Neural progenitor cell (in vitro differentiated cells): ENCODE data around the gene LAMA2. TPM values are rescaled to one million over a fixed set of nuclear protein-coding genes. Genes with fewer than 3 reads are reported as not detected.
A peak's percentile ranks its signal among the peaks of the same experiment; 100 is the strongest.

Experiments
- DNase-seq: peaks from one replicate; pipeline ENCODE4 v3.0.0-alpha.2; 2016; ENCODE audit warnings: low spot score
- H2AFZ ChIP-seq: fragments of 200-600 bp; sonication (generic); replicated peaks from 2 replicates; pipeline ENCODE4 v1.6.1; 2016; ENCODE audit warnings: antibody characterized with exemption
- H3F3A ChIP-seq: fragments of 200-600 bp; sonication (generic); 2 replicates; pipeline ENCODE4 v1.6.1; 2016; ENCODE audit warnings: antibody characterized with exemption, low read depth
- H3K27ac ChIP-seq: fragments of 200-600 bp; sonication (generic); 2 replicates; pipeline ENCODE4 v1.5.1; 2016; ENCODE audit warnings: mild to moderate bottlenecking
- H3K27me3 ChIP-seq: fragments of 200-600 bp; sonication (generic); 2 replicates; pipeline ENCODE4 v1.6.1; 2016; ENCODE audit warnings: mild to moderate bottlenecking, moderate library complexity
- H3K36me3 ChIP-seq: fragments of 200-600 bp; sonication (generic); 2 replicates; pipeline ENCODE4 v1.5.1; 2016
- H3K4me1 ChIP-seq: fragments of 200-600 bp; sonication (generic); 2 replicates; pipeline ENCODE4 v1.6.1; 2016; ENCODE audit warnings: mixed run types
- H3K4me2 ChIP-seq: fragments of 200-600 bp; sonication (generic); 2 replicates; pipeline ENCODE4 v1.6.1; 2016
- H3K4me3 ChIP-seq: fragments of 200-600 bp; sonication (generic); 2 replicates; pipeline ENCODE4 v1.5.1; 2016
- H3K79me2 ChIP-seq: fragments of 200-600 bp; sonication (generic); 2 replicates; pipeline ENCODE4 v1.6.1; 2016; ENCODE audit warnings: low read depth
- H3K9ac ChIP-seq: fragments of 200-600 bp; sonication (generic); 2 replicates; pipeline ENCODE4 v1.6.1; 2016
- H3K9me3 ChIP-seq: fragments of 200-600 bp; sonication (generic); 2 replicates; pipeline ENCODE4 v1.5.1; 2016; ENCODE audit warnings: low read depth
- H4K20me1 ChIP-seq: fragments of 200-600 bp; sonication (generic); 2 replicates; pipeline ENCODE4 v1.6.1; 2016; ENCODE audit warnings: low read depth
- H3K27ac Mint-ChIP-seq: 3 replicates; pipeline ENCODE4 v1.8.0; 2021; ENCODE audit warnings: mixed read lengths
- H3K27me3 Mint-ChIP-seq: 2 replicates; pipeline ENCODE4 v1.8.0; 2022; ENCODE audit warnings: low read depth, mild to moderate bottlenecking, inconsistent platforms, moderate library complexity, mixed read lengths; ENCODE audit not compliant: insufficient read depth
- H3K36me3 Mint-ChIP-seq: 3 replicates; pipeline ENCODE4 v1.8.0; 2021; ENCODE audit warnings: mixed read lengths
- H3K4me1 Mint-ChIP-seq: 3 replicates; pipeline ENCODE4 v1.8.0; 2021; ENCODE audit warnings: mixed read lengths
- H3K4me3 Mint-ChIP-seq: 3 replicates; pipeline ENCODE4 v1.8.0; 2021; ENCODE audit warnings: mild to moderate bottlenecking, moderate library complexity, mixed read lengths
- H3K9me3 Mint-ChIP-seq: 3 replicates; pipeline ENCODE4 v1.8.0; 2020; ENCODE audit warnings: mixed read lengths
- EZH2 ChIP-seq: fragments of 200-600 bp; sonication (generic); IDR thresholded peaks from 2 replicates; pipeline ENCODE4 v1.6.1; 2017; ENCODE audit warnings: antibody characterized with exemption, mild to moderate bottlenecking, moderate library complexity
- EZH2phosphoT487 ChIP-seq: fragments of 200-600 bp; sonication (generic); IDR thresholded peaks from 2 replicates; pipeline ENCODE4 v1.6.1; 2017; ENCODE audit warnings: antibody characterized with exemption
- total RNA-seq: library from RNA; depleted of rRNA; stranded (reverse); fragments of >200 nt; gene quantifications from 2 replicates; pipeline ENCODE4 v1.2.3, GENCODE V29; 2015; ENCODE audit warnings: low replicate concordance
- TF ChIP-seq, protein P1 (sequence below): fragments of 200-600 bp; sonication (generic); IDR thresholded peaks from 2 replicates; pipeline ENCODE4 v1.5.1; 2017; ENCODE audit warnings: antibody characterized with exemption, mild to moderate bottlenecking

LAMA2 gene
- total RNA-seq, 1 donor from 2014 or later: 1.5 TPM

DNA sequence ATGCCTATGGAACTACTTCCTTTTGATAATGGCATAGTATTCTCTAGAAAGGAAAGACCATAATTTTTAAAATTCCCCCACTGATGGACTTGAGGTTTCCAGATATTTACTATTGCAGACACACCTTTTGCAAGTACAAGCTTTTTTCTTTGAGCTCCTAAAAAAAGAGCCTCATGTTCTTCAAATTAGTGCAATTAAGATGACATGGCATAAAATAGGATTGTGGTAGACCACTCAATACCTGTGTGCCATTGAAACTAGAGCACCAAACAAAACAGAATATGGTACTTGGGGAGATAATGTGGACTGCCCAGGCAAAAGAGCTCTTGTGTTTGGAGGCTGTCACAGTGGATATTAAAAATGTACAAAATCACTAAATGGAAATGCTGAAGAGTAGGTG is 19.0 kb upstream of the LAMA2 start:
- TF ChIP-seq EZH2phosphoT487 (no peak), EZH2 (no peak)
- TF ChIP-seq, protein P1, sequence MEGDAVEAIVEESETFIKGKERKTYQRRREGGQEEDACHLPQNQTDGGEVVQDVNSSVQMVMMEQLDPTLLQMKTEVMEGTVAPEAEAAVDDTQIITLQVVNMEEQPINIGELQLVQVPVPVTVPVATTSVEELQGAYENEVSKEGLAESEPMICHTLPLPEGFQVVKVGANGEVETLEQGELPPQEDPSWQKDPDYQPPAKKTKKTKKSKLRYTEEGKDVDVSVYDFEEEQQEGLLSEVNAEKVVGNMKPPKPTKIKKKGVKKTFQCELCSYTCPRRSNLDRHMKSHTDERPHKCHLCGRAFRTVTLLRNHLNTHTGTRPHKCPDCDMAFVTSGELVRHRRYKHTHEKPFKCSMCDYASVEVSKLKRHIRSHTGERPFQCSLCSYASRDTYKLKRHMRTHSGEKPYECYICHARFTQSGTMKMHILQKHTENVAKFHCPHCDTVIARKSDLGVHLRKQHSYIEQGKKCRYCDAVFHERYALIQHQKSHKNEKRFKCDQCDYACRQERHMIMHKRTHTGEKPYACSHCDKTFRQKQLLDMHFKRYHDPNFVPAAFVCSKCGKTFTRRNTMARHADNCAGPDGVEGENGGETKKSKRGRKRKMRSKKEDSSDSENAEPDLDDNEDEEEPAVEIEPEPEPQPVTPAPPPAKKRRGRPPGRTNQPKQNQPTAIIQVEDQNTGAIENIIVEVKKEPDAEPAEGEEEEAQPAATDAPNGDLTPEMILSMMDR: no peak
- H3K79me2 ChIP-seq: no peaks in the 10 kb centered on the region
- Mint-ChIP-seq H3K27ac (no peak overlapping the region), H3K9me3 (peaks cover 20% of the 10 kb centered on the region), H3K4me3 (no peak overlapping the region), H3K27me3 (peaks cover 4% of the 10 kb centered on the region), H3K4me1 (no peaks in the 10 kb centered on the region), H3K36me3 (no peaks in the 10 kb centered on the region)
- DNase-seq: no peak
- no peak overlapping the region for H3K9ac ChIP-seq
- H4K20me1 ChIP-seq: no peaks in the 10 kb centered on the region
- H3K27ac ChIP-seq: no peak overlapping the region
- H3K4me1 ChIP-seq: no peaks in the 10 kb centered on the region
- no peaks in the 10 kb centered on the region for H3F3A ChIP-seq
- H3K36me3 ChIP-seq: peaks cover 3% of the 10 kb centered on the region
- H2AFZ ChIP-seq: peak overlapping the region; percentile 48
- H3K27me3 ChIP-seq: no peaks in the 10 kb centered on the region
- H3K4me3 ChIP-seq: no peak overlapping the region
- no peak overlapping the region for H3K4me2 ChIP-seq
- H3K9me3 ChIP-seq: no peaks in the 10 kb centered on the region

DNA sequence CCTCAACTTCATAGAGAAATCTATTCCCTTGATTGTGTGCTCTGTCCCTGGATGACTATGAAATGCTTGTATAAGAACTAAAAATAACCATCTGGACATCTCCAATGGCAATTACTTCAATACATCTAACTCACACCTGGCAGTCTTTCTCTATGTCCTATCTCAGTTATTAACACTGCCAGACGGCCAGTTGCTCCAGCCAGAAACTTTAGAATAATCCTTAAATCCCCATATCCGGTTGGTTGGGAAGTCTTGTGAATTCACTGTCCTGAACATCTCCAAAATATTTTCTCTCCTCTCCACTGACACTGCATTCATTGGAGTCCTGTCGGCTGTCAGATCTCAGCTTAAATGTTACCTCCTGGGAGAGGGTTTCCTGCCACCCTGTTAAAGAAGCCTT is 12.2 kb upstream of the LAMA2 start:
- H4K20me1 ChIP-seq: no peaks in the 10 kb centered on the region
- no peaks in the 10 kb centered on the region for H3K27me3 ChIP-seq
- TF ChIP-seq, protein P1: no peak
- TF ChIP-seq EZH2 (no peak), EZH2phosphoT487 (no peak)
- H2AFZ ChIP-seq: no peak overlapping the region
- H3K9me3 ChIP-seq: no peaks in the 10 kb centered on the region
- no peak for DNase-seq
- H3K27ac ChIP-seq: no peak overlapping the region
- Mint-ChIP-seq H3K9me3 (peaks cover 7% of the 10 kb centered on the region), H3K36me3 (no peaks in the 10 kb centered on the region), H3K27me3 (no peaks in the 10 kb centered on the region), H3K27ac (no peak overlapping the region), H3K4me3 (no peak overlapping the region), H3K4me1 (no peaks in the 10 kb centered on the region)
- H3K4me1 ChIP-seq: no peaks in the 10 kb centered on the region
- H3K4me3 ChIP-seq: no peak overlapping the region
- H3K79me2 ChIP-seq: no peaks in the 10 kb centered on the region
- H3F3A ChIP-seq: no peaks in the 10 kb centered on the region
- no peaks in the 10 kb centered on the region for H3K36me3 ChIP-seq
- H3K9ac ChIP-seq: no peak overlapping the region
- H3K4me2 ChIP-seq: no peak overlapping the region

DNA sequence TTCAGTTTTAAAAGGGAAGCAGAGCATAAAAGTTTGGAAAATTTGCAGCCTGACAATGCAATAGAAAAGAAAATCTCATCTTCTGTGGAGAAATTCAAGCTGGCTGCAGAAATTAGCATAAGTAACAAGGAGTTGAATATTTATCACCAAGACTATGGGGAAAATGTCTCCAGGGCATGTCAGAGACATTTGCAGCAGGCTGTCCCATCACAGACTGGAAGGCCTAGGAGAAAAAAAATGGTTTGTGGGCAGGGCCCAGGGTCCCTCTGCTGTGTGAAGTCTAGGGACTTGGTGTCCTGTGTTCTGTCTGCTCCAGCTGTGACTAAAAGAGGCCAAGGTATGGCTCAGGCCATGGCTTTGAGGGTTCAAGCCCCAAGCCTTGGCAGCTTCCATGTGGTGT is 8.1 kb upstream of the LAMA2 start:
- no peaks in the 10 kb centered on the region for H3K79me2 ChIP-seq
- no peaks in the 10 kb centered on the region for H3K4me1 ChIP-seq
- H3K27ac ChIP-seq: no peak overlapping the region
- Mint-ChIP-seq H3K4me1 (no peaks in the 10 kb centered on the region), H3K4me3 (no peak overlapping the region), H3K36me3 (no peaks in the 10 kb centered on the region), H3K27me3 (no peaks in the 10 kb centered on the region), H3K9me3 (peaks cover 7% of the 10 kb centered on the region), H3K27ac (no peak overlapping the region)
- no peaks in the 10 kb centered on the region for H4K20me1 ChIP-seq
- TF ChIP-seq EZH2 (no peak), EZH2phosphoT487 (no peak)
- TF ChIP-seq, protein P1: no peak
- H3K36me3 ChIP-seq: no peaks in the 10 kb centered on the region
- no peaks in the 10 kb centered on the region for H3F3A ChIP-seq
- no peak overlapping the region for H2AFZ ChIP-seq
- DNase-seq: no peak
- H3K27me3 ChIP-seq: no peaks in the 10 kb centered on the region
- no peaks in the 10 kb centered on the region for H3K9me3 ChIP-seq
- no peak overlapping the region for H3K9ac ChIP-seq
- H3K4me2 ChIP-seq: no peak overlapping the region
- no peak overlapping the region for H3K4me3 ChIP-seq
